DND-41 (cell line): ENCODE results near the gene SPRN.

Source experiments
- EZH2 ChIP-seq: IDR thresholded peaks from 3 replicates; pipeline ENCODE4 v1.6.1; 2012; ENCODE audit warnings: borderline replicate concordance, low read depth, mild to moderate bottlenecking, moderate library complexity, low read length, inconsistent platforms; ENCODE audit not compliant: severe bottlenecking
- TF ChIP-seq, protein P1 (sequence below): IDR thresholded peaks from 2 replicates; pipeline ENCODE4 v1.5.1; 2012; ENCODE audit warnings: borderline replicate concordance, low read length, moderate library complexity, mild to moderate bottlenecking; ENCODE audit not compliant: poor library complexity, severe bottlenecking; ENCODE audit errors: extremely low read depth

DNA sequence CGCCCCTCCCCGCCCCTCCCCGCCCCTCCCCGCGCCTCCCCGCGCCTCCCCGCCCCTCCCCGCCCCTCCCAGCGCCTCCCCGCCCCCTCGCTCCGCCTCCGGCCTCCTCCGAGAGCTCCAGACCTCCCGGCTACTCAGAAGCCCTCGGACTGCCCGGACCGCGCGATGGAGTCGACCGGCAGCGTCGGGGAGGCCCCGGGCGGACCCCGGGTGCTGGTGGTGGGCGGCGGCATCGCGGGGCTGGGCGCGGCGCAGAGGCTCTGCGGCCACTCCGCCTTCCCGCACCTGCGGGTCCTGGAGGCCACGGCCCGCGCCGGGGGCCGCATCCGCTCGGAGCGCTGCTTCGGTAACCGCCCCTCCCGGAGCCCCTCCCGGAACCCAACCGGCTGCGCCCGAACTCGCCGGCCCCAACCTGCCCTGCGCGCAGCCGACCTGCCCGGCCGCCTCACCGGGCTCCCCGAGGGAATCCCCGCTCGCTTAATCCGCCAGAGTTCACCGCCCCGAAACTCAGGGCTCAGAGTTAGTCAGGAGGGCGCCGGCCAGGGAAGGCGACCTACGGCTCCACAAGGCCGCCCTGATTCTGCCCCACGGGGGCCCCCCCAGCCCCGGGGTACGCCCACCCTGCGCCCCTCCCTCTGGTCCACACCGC is 45.1 kb downstream of the SPRN start, which contains the start of gene PAOX:
- TF ChIP-seq, protein P1, sequence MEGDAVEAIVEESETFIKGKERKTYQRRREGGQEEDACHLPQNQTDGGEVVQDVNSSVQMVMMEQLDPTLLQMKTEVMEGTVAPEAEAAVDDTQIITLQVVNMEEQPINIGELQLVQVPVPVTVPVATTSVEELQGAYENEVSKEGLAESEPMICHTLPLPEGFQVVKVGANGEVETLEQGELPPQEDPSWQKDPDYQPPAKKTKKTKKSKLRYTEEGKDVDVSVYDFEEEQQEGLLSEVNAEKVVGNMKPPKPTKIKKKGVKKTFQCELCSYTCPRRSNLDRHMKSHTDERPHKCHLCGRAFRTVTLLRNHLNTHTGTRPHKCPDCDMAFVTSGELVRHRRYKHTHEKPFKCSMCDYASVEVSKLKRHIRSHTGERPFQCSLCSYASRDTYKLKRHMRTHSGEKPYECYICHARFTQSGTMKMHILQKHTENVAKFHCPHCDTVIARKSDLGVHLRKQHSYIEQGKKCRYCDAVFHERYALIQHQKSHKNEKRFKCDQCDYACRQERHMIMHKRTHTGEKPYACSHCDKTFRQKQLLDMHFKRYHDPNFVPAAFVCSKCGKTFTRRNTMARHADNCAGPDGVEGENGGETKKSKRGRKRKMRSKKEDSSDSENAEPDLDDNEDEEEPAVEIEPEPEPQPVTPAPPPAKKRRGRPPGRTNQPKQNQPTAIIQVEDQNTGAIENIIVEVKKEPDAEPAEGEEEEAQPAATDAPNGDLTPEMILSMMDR: no peak
- TF ChIP-seq EZH2: no peak
